HG03045 (cell line): ENCODE measurements around the gene IFNA7.
"Not testable (repeated sequence)": the region's sequence is repeated elsewhere in the genome, so short reads cannot be mapped to it uniquely, and the experiment has no call there.

Source experiments
- ATAC-seq: cut with Tn5 transposase; IDR thresholded peaks from one replicate; pipeline ENCODE4 v1.9.1; 2021; ENCODE audit warnings: mild to moderate bottlenecking, moderate library complexity; ENCODE audit not compliant: unreplicated experiment

Gene IFNA7

DNA sequence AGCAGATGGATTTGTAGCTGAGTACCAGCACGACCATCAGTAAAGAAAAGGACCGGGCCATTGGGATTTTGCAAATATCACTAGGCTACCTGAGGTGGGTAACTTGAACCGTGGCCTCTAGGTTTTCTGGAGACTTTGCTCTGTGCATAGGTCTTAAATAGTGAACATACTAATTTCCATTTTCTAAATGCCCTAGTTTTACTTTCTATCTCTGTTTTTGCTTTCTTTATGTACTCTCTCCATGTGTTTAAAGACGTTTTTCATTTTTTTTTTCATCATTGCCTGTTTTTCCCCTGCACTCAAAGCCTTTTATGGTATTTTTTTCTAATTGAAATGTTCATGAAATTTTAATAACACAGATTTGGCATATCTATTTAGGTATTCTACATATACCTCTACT is at the start of gene IFNA7:
Gene IFNA7 (minus strand): TSS at position 101 of the 400 bp plus-strand sequence. CDS start 40 bp downstream, at position 61.
- not testable (repeated sequence) for ATAC-seq

DNA sequence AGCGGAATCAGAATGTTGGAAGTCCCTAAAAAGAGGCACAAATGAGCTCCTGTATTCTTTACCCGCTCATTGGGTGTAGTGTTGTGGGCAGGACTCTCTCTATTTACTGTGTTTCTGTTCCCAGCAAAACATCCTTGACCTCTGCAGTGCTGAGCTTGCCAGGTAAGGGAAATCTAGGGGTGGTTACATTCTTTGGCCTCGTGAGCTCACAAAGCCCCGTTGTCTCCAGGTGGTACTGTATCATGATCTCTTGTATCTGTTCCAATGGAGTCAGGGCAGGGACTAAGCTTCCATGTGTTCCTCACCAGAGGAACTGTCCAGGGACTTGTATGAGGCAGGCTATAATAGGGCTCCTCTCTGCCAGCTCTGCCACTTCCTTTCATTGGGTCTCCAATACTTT is 49.6 kb upstream of the IFNA7 start:
- ATAC-seq = no peak

DNA sequence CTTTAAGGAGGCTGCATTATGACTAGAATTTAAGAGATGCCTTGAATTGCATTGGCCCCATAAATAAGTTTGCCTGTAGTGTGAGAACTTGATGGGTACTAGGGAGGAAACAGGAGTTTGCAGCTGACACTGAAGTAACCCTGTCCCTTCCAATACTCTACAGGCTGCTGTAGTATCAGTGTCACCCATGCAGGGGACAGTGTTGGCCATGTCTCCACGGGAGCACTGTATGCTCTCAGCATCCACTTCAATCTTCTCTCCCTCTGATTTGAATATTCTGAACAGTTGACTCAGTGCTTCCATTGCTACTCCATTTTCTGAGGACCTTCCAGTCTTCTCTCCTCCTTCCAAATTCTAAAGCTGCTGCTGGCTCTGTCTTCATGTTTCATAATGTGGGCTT is 49.2 kb upstream of the IFNA7 start:
- ATAC-seq = no peak

DNA sequence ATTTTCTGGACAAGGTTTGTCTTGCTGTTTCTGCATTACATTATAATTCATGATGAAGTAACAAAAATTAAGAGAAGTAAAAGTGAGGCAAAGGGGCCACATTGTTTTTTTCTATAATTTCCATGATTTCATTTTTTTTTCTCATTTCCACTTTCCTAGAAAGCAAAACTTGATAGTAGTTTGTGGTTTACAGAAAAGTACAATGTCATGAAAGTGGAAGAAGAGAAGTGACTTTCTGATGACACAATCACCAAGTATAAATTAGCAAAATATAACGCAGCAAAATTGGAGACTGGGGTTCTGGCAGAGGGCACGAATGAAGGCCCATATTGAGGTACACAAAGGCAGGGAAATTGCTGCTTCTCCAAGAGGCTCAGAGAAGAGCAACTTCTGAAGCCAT is 42.8 kb upstream of the IFNA7 start:
- no peak for ATAC-seq

DNA sequence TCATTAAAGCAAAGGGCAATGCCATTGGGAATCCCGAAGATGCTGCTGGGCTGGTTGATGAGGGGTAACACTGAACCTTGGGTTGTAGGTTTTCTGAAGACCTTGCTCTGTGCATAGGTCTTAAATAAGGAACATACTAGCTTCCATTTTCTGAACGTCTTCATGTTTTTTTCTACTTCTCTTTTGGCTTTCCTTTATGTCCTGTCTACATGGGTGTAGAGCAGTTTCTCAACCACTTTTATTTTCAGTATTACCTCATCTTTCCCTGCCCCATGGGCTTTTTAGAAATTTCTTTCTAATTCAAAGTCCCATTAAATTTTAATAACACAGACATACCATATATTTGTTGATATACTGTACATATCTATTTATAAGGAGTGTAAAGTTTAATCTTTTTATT is 37.9 kb upstream of the IFNA7 start, which contains the start of gene IFNA14:
Gene IFNA14 (minus strand): TSS at position 95 of the 400 bp plus-strand sequence. CDS start 70 bp downstream, at position 25.
- no peak for ATAC-seq

DNA sequence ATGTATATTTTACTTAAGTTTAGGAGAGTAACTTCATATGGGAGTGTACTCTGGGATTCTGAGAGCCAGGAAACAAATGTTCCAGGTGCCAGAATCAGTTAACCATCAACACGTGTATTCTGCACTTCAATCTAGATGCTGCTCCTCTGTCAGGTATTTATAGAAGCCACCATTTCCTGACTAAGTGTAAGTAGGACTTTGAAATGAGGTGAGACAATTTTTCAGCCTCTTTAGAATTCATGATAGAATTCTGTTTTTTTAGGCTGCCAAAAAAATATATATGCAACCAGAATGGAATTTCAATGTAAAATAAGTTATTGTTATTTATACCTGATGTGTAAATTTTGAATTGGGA is 34.3 kb upstream of the IFNA7 start:
- ATAC-seq = not testable (repeated sequence)

DNA sequence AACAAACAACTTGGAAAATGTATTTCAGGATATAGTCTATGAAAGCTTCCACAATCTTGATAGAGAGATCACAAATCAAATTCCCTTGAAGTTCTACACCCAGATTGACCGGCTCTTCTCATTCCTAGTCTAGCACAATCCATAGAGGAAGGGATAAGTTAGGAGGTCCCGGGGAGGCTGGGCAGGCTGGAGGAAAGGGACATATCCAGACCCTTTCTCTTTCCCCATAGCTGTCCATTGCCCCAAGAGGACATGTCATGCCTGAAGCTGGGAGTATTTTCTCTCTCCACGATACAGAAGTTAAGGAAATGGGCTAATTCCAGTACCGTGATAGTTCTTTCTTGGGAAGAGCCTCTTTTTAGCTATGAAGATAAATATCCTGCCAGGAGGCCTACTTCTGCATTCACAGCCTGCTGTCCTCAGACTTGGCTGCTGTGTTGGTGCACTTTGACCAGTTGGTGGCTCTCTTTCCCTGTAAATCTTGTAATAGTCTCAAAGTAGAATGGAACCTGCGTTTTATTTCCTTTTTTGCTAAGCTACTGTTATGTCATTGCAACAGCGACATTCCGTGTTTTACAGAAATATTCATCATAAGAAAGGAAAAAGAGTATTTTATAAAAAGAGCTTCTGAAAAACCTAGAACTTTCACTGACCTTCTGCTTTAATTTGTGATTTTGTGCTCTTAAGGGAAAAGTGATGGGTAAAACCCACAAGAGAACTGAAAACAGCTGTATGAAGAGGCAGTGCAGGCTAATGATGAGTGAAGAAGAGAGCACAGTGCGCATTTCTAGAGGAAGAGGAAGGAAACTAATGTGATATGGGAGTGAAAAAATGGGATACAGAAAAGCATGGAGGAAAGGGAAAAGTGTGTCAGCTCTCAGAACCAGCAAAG is 33.7 kb upstream of the IFNA7 start:
- peak; percentile 66 for ATAC-seq

DNA sequence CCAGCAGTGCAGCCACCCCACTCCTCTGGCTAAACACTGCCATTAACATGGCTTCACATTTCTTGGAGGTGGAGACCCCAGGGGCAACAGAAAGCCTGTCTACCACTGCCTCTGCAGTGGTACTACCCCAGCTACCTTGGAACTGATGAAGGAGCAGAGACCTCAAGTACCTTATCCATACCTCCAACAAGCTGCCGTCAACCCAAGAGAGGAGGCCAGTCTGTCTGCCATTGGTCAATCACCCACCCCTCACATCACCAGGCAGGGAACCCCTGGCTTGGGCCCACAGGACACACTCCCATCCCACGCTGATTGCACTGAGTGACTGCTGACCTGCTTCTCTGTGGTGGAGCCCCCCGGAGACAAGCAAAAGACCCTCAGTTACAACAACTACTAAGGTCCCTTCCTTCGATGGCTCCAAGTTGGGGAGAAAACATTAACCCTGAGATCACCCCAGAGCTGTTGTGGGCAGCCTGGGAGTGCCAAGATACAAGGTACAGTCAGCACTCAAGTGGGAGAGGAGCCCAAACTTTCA is 32.2 kb upstream of the IFNA7 start:
- no peak for ATAC-seq

DNA sequence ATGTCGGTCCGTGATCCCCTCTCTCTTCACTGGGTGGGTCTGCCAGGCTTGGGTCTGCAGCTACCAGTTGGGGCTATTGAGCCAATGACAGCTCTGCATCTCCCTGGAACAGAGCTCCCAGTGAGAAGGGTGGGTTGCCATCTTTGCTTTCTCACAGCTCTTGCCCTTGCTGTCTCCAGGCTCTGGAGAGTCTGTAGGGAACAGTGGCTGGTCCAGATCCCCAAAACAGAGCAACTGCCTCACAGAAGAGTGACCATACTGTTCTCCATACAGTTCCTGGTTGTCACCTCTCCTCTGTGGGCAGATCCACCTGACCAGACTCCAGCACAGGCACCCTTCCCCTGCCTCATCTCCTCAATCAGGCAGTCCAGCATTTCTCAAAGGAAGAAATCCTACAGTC is 31.3 kb upstream of the IFNA7 start:
- ATAC-seq = no peak

DNA sequence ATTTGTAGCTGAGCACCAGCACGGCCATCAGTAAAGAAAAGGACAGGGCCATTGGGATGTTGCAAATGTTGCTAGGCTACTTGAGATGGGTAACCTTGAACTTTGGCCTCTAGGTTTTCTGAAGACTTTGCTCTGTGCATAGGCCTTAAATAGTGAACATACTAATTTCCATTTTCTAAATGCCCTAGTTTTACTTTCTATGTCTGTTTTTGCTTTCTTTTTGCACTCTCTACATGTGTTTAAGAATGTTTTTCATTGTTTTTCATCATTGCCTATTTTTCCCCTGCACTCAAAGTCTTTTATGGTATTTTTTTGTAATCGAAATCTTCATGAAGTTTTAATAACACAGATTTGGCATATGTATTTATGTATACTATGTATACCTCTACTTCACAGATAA is 26.1 kb upstream of the IFNA7 start, which contains the start of gene IFNA17:
Gene IFNA17 (minus strand): TSS at position 101 of the 400 bp plus-strand sequence. CDS start 49 bp downstream, at position 52.
- no peak for ATAC-seq

DNA sequence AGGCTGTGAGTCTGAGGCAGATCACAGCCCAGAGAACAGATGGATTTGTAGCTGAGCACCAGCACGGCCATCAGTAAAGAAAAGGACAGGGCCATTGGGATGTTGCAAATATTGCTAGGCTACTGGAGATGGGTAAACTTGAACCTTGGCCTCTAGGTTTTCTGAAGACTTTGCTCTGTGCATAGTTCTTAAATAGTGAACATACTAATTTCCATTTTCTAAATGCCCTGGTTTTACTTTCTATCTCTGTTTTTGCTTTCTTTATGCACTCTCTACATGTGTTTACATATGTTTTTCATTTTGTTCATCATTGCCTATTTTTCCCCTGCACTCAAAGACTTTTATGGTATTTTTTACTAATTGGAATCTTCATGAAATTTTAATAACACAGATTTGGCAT is 15.2 kb upstream of the IFNA7 start, which contains the start of gene IFNA16:
Gene IFNA16 (minus strand): TSS at position 101 of the 400 bp plus-strand sequence. CDS start 6 bp downstream, at position 95.
- not testable (repeated sequence) for ATAC-seq

DNA sequence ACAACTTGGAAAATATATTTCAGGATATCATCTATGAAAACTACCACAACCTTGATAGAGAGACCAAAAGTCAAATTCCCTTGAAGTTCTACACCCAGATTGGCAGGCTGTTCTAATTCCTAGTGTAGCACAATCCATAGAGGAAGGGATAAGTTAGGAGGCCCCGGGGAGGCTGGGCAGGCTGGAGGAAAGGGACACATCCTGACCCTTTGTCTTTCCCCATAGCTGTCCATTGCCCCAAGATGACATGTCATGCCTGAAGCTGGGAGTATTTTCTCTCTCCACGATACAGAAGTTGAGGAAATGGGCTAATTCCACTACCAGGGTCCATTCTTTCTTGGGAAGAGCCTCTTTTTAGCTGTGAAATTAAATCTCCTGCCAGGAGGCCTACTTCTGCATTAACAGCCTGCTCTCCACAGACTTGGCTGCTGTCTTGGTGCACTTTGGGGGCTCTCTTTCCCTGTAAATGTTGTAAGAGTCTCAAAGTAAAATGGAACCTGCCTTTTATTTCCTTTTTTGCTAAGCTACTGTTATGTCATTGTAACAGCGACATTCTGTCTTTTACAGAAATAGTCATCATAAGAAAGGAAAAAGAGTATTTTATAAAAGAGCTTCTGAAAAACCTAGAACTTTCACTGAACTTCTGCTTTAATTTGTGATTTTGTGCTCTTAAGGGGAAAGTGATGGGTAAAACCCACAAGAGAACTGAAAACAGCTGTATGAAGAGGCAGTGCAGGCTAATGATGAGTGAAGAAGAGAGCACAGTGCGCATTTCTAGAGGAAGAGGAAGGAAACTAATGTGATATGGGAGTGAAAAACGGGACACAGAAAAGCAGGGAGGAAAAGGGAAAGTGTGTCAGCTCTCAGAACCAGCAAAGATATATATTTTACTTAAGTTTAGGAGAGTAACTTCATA is 11.7 kb upstream of the IFNA7 start:
- ATAC-seq = peak; percentile 64

DNA sequence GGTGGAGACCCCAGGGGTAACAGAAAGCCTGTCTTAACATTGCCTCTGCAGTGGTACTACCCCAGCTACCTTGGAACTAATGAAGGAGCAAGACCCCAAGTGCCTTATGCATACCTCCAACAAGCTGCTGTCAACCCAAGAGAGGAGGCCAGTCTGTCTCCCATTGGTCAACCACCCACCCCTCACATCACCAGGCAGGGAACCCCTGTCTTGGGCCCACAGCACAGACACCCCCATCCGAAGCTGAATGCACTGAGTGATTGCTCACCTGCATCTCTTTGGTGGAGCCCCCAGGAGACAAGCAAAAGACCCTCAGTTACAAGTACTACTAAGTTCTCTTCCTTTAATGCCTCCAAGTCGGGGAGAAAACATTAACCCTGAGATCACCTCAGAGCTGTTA is 10.2 kb upstream of the IFNA7 start:
- ATAC-seq = not testable (repeated sequence)

DNA sequence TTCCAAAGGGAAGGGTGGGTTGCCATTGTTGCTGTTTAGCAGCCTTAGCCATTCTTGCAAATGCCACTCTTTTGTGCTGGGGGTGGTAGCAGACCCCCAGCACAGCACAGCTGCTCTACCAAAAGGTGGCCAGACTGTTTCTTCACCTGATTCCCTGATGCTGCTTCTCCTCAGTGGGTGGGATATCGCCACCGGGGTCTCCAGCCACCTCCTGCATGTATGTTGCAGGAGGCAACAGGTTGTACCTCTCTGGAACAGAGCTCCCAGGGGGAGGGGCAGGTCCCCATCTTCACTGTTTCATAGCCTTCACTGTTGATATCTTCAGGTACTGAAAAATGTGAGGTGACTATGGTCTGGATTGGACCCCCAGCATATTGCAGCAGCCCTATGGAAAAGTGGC is 8.8 kb upstream of the IFNA7 start:
- not testable (repeated sequence) for ATAC-seq

DNA sequence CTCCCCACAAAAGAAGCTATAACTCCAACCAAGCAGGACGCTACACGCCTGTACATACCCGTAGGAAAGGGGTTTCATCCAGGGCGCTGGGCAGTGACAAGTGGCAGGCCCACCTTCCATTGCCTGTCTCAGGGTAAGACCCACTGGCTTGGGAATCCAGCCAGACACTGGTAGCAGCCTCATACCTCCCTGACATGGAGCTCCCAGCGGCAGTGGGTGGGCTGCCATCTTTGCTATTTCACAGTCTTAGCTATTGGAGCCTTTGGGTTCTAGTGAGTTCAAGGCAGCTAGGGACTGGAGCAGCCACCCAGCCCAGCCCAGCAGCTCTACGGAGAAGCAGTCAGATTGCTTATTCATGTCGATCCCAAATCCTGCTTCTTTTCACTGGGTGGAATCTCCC is 8.3 kb upstream of the IFNA7 start:
- no peak for ATAC-seq

DNA sequence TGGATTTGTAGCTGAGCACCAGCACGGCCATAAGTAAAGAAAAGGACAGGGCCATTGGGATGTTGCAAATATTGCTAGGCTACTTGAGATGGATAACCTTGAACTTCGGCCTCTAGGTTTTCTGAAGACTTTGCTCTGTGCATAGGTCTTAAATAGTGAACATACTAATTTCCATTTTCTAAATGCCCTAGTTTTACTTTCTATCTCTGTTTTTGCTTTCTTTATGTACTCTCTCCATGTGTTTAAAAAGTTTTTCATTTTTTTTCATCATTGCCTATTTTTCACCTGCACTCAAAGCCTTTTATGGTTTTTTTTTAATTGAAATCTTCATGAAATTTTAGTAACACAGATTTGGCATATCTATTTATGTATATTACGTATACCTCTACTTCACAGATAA is 5.0 kb upstream of the IFNA7 start, which contains the start of gene IFNA10:
Gene IFNA10 (minus strand): TSS at position 101 of the 400 bp plus-strand sequence. CDS start 46 bp downstream, at position 55.
- not testable (repeated sequence) for ATAC-seq

DNA sequence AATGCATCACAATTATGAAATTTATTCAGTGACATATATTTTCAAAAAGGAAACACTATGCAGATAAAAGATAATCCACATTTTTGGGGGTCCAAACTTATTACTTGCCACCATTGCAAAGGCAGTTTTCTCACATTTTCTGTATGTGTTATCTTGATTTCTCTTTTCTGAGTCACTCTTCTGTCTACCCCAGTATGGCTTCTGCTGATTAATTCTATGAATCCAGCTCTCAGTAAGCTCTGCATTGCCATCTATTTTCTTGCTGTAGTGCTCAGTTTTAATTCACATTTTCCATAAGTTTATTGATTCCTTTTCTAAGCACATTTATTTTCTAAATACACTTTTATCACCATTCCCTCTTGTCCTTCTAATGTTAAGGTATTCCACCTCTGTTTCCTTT is 3.2 kb upstream of the IFNA7 start:
- ATAC-seq = no peak

DNA sequence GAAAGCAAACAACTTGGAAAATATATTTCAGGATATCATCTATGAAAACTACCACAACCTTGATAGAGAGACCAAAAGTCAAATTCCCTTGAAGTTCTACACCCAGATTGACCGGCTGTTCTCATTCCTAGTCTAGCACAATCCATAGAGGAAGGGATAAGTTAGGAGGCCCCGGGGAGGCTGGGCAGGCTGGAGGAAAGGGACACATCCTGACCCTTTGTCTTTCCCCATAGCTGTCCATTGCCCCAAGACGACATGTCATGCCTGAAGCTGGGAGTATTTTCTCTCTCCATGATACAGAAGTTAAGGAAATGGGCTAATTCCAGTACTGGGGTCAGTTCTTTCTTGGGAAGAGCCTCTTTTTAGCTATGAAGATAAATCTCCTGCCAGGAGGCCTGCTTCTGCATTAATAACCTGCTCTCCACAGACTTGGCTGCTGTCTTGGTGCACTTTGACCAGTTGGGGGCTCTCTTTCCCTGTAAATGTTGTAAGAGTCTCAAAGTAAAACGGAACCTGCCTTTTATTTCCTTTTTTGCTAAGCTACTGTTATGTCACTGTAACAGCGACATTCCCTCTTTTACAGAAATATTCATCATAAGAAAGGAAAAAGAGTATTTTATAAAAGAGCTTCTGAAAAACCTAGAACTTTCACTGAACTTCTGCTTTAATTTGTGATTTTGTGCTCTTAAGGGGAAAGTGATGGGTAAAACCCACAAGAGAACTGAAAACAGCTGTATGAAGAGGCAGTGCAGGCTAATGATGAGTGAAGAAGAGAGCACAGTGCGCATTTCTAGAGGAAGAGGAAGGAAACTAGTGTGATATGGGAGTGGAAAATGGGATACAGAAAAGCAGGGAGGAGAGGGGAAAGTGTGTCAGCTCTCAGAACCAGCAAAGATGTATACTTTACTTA is 6.9 kb downstream of the IFNA7 start:
- peak; percentile 93 for ATAC-seq

DNA sequence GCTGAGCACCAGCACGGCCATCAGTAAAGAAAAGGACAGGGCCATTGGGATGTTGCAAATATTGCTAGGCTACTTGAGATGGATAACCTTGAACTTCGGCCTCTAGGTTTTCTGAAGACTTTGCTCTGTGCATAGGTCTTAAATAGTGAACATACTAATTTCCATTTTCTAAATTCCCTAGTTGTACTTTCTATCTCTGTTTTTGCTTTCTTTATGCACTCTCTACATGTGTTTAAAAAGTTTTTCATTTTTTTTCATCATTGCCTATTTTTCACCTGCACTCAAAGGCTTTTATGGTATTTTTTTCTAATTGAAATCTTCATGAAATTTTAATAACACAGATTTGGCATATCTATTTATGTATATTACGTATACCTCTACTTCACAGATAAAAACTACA is 14.5 kb downstream of the IFNA7 start, which contains the start of gene IFNA4:
Gene IFNA4 (minus strand): TSS at position 101 of the 400 bp plus-strand sequence. CDS start 56 bp downstream, at position 45.
- not testable (repeated sequence) for ATAC-seq
